K562 (cell line): ENCODE data around the gene GAMT. TPM values are rescaled to one million over a fixed set of nuclear protein-coding genes. Genes with fewer than 3 reads are reported as not detected.

Source experiments
- DIDO1 ChIP-seq: fragments of 450-650 bp; IDR thresholded peaks from 2 replicates; pipeline ENCODE4 v1.6.1; 2016; ENCODE audit warnings: low read depth, missing biosample characterization, missing genetic modification characterization
- ELF4 ChIP-seq: fragments of 450-650 bp; formaldehyde crosslinking; IDR thresholded peaks from 2 replicates; pipeline ENCODE4 v1.4.0; 2022; ENCODE audit warnings: missing genetic modification characterization
- MED1 ChIP-seq: sonication (generic); formaldehyde crosslinking; IDR thresholded peaks from 2 replicates; pipeline ENCODE4 v1.8.1; 2023; ENCODE audit warnings: missing genetic modification reagents, borderline replicate concordance
- PHB2 ChIP-seq: fragments of 450-650 bp; IDR thresholded peaks from 2 replicates; pipeline ENCODE4 v1.6.1; 2017; ENCODE audit warnings: low read depth
- TAF7 ChIP-seq: fragments of 450-650 bp; IDR thresholded peaks from 2 replicates; pipeline ENCODE4 v1.6.1; 2016; ENCODE audit warnings: missing genetic modification characterization, missing compliant biosample characterization
- U2AF1 ChIP-seq: fragments of 200-400 bp; formaldehyde crosslinking; optimal IDR thresholded peaks from 2 replicates; pipeline ENCODE3; 2017; ENCODE audit warnings: mild to moderate bottlenecking, low read depth, low read length, moderate library complexity
- ZC3H11A ChIP-seq: IDR thresholded peaks from 2 replicates; pipeline ENCODE4 v1.6.1; 2012; ENCODE audit warnings: low read depth, low read length, improper control_type of control experiment
- ZFP30 ChIP-seq: fragments of 250-450 bp; sonication (Bioruptor Pico); IDR thresholded peaks from 2 replicates; pipeline ENCODE4 v1.8.0; 2022; ENCODE audit warnings: moderate library complexity, mild to moderate bottlenecking, inconsistent platforms, borderline replicate concordance
- ZNF444 ChIP-seq: fragments of 250-450 bp; sonication (Bioruptor Pico); IDR thresholded peaks from 2 replicates; pipeline ENCODE4 v1.4.0; 2020; ENCODE audit warnings: mild to moderate bottlenecking, moderate library complexity
- polyA plus RNA-seq, 8 experiments: library from polyadenylated mRNA; depleted of rRNA in 4 of 8; stranded (reverse) in 5 of 8; unstranded in 3 of 8; fragments of >200 nt; fragmentation: Nextera tagmentation in 2 of 8; fragmentation: Illumina TruSeq in 1 of 8; extraction: Ambion mirVana in 2 of 8; extraction: Trizol in 1 of 8; gene quantifications; 2 replicates each; pipeline versions ENCODE4 v1.2.1 to v1.2.3, GENCODE V29; 2011 to 2014; ENCODE audit warnings: inconsistent platforms in 1 of 8, missing spikeins in 1 of 8
- total RNA-seq, 7 experiments: library from RNA; depleted of rRNA in 6 of 7; stranded (reverse); fragments of >200 nt in 6 of 7; fragmentation: Illumina TruSeq in 2 of 7; extraction: Trizol in 2 of 7; gene quantifications; 2 replicates each; pipeline versions ENCODE4 v1.2.1 to v1.2.3, GENCODE V29; 2011 to 2021; ENCODE audit warnings: low replicate concordance in 1 of 7
- TF ChIP-seq, protein P1 (sequence below): fragments of 200-400 bp; formaldehyde crosslinking; IDR thresholded peaks from 2 replicates; pipeline ENCODE4 v1.6.1; 2017; ENCODE audit warnings: mild to moderate bottlenecking, low read depth, low read length, moderate library complexity
- TF ChIP-seq, protein P2 (sequence below): fragments of 250-450 bp; sonication (Bioruptor Pico); IDR thresholded peaks from 2 replicates; pipeline ENCODE4 v1.9.0; 2021; ENCODE audit warnings: mild to moderate bottlenecking, inconsistent platforms
- TF ChIP-seq, protein P3 (sequence below): fragments of 450-650 bp; IDR thresholded peaks from 2 replicates; pipeline ENCODE4 v1.6.1; 2016; ENCODE audit warnings: borderline replicate concordance
- TF ChIP-seq, protein P4 (sequence below): sonication (generic); formaldehyde crosslinking; IDR thresholded peaks from 2 replicates; pipeline ENCODE4 v1.8.0; 2022; ENCODE audit warnings: mild to moderate bottlenecking, missing genetic modification reagents

GAMT gene
- total and polyA plus RNA-seq, 9 of the 15 experiments (the other 6 are each of a cell fraction or from before 2014, with no cell fraction given), result 1.3 to 35.3 (median 27.2) TPM

DNA sequence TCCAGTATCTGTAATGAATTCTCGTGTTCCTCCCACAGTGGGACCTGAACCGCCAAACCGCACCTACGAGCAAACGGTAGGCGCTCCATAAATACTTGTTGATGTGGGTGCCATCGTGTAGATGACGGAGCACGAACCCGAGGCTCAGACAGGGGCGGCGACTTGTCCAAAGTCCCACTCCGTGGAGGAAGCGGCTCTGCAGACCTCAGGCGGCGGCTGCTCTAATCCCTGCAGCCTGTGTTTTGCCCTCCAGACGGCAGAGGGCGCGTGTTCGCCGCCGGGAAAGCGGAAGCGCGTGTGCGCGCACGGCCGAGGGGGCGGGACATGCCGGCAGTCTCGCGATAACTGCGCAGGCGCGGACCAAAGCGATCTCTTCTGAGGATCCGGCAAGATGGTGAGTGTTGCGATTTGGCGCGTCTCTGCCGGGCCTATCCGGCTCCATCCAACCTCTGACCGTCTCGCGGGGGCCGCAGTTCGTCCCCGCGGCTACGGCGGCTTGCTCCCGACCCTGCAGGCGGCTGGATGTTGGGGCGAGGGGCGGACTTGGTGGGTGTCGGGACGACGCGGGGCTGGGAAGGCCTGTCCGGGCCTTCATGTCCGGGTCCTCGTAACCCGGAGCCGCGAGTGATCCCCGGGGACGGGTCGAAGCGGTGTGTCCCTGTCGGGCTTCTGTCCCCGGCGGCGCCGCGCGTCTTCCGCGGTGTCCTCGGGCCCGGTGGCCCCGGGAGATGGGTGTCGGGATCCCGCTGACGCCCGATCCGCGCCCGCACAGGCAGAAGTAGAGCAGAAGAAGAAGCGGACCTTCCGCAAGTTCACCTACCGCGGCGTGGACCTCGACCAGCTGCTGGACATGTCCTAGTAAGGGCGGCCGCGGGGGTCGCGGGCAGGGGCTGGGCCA is 36.9 kb upstream of the GAMT start, which contains the start of gene RPS15 (continued):
- TF ChIP-seq, protein P1, sequence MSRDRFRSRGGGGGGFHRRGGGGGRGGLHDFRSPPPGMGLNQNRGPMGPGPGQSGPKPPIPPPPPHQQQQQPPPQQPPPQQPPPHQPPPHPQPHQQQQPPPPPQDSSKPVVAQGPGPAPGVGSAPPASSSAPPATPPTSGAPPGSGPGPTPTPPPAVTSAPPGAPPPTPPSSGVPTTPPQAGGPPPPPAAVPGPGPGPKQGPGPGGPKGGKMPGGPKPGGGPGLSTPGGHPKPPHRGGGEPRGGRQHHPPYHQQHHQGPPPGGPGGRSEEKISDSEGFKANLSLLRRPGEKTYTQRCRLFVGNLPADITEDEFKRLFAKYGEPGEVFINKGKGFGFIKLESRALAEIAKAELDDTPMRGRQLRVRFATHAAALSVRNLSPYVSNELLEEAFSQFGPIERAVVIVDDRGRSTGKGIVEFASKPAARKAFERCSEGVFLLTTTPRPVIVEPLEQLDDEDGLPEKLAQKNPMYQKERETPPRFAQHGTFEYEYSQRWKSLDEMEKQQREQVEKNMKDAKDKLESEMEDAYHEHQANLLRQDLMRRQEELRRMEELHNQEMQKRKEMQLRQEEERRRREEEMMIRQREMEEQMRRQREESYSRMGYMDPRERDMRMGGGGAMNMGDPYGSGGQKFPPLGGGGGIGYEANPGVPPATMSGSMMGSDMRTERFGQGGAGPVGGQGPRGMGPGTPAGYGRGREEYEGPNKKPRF, result no peak
- TF ChIP-seq ELF4 (peak; percentile 51; the same call in 1 of the 2 replicates), U2AF1 (peak; percentile 96), MED1 (no peak), ZC3H11A (peak; percentile 5; the same call in 1 of the 2 replicates), TAF7 (peak; percentile 100), ZNF444 (CRISPR knock-in tag) (no peak), ZFP30 (CRISPR knock-in tag) (no peak), DIDO1 (tag) (0 out of 2 replicates have a peak, but pooled peaks have one; percentile 35), PHB2 (no peak)
- TF ChIP-seq, protein P2, sequence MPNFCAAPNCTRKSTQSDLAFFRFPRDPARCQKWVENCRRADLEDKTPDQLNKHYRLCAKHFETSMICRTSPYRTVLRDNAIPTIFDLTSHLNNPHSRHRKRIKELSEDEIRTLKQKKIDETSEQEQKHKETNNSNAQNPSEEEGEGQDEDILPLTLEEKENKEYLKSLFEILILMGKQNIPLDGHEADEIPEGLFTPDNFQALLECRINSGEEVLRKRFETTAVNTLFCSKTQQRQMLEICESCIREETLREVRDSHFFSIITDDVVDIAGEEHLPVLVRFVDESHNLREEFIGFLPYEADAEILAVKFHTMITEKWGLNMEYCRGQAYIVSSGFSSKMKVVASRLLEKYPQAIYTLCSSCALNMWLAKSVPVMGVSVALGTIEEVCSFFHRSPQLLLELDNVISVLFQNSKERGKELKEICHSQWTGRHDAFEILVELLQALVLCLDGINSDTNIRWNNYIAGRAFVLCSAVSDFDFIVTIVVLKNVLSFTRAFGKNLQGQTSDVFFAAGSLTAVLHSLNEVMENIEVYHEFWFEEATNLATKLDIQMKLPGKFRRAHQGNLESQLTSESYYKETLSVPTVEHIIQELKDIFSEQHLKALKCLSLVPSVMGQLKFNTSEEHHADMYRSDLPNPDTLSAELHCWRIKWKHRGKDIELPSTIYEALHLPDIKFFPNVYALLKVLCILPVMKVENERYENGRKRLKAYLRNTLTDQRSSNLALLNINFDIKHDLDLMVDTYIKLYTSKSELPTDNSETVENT (CRISPR knock-in tag), result peak; percentile 70
- TF ChIP-seq, protein P3, sequence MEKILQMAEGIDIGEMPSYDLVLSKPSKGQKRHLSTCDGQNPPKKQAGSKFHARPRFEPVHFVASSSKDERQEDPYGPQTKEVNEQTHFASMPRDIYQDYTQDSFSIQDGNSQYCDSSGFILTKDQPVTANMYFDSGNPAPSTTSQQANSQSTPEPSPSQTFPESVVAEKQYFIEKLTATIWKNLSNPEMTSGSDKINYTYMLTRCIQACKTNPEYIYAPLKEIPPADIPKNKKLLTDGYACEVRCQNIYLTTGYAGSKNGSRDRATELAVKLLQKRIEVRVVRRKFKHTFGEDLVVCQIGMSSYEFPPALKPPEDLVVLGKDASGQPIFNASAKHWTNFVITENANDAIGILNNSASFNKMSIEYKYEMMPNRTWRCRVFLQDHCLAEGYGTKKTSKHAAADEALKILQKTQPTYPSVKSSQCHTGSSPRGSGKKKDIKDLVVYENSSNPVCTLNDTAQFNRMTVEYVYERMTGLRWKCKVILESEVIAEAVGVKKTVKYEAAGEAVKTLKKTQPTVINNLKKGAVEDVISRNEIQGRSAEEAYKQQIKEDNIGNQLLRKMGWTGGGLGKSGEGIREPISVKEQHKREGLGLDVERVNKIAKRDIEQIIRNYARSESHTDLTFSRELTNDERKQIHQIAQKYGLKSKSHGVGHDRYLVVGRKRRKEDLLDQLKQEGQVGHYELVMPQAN, result peak; percentile 85
- TF ChIP-seq, protein P4, sequence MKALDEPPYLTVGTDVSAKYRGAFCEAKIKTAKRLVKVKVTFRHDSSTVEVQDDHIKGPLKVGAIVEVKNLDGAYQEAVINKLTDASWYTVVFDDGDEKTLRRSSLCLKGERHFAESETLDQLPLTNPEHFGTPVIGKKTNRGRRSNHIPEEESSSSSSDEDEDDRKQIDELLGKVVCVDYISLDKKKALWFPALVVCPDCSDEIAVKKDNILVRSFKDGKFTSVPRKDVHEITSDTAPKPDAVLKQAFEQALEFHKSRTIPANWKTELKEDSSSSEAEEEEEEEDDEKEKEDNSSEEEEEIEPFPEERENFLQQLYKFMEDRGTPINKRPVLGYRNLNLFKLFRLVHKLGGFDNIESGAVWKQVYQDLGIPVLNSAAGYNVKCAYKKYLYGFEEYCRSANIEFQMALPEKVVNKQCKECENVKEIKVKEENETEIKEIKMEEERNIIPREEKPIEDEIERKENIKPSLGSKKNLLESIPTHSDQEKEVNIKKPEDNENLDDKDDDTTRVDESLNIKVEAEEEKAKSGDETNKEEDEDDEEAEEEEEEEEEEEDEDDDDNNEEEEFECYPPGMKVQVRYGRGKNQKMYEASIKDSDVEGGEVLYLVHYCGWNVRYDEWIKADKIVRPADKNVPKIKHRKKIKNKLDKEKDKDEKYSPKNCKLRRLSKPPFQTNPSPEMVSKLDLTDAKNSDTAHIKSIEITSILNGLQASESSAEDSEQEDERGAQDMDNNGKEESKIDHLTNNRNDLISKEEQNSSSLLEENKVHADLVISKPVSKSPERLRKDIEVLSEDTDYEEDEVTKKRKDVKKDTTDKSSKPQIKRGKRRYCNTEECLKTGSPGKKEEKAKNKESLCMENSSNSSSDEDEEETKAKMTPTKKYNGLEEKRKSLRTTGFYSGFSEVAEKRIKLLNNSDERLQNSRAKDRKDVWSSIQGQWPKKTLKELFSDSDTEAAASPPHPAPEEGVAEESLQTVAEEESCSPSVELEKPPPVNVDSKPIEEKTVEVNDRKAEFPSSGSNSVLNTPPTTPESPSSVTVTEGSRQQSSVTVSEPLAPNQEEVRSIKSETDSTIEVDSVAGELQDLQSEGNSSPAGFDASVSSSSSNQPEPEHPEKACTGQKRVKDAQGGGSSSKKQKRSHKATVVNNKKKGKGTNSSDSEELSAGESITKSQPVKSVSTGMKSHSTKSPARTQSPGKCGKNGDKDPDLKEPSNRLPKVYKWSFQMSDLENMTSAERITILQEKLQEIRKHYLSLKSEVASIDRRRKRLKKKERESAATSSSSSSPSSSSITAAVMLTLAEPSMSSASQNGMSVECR, result peak; percentile 81
